Globus pallidus (tissue), 1 donor: ENCODE results near the gene TMEM145.
A peak's percentile ranks its signal among the peaks of the same experiment; 100 is the strongest.
"Not testable (repeated sequence)": the region's sequence is repeated elsewhere in the genome, so short reads cannot be mapped to it uniquely, and the experiment has no call there.

Experiments
- DNase-seq: peaks from one replicate; pipeline ENCODE4 v3.0.0-alpha.2; 2015; ENCODE audit warnings: low spot score

The TMEM145 gene

DNA sequence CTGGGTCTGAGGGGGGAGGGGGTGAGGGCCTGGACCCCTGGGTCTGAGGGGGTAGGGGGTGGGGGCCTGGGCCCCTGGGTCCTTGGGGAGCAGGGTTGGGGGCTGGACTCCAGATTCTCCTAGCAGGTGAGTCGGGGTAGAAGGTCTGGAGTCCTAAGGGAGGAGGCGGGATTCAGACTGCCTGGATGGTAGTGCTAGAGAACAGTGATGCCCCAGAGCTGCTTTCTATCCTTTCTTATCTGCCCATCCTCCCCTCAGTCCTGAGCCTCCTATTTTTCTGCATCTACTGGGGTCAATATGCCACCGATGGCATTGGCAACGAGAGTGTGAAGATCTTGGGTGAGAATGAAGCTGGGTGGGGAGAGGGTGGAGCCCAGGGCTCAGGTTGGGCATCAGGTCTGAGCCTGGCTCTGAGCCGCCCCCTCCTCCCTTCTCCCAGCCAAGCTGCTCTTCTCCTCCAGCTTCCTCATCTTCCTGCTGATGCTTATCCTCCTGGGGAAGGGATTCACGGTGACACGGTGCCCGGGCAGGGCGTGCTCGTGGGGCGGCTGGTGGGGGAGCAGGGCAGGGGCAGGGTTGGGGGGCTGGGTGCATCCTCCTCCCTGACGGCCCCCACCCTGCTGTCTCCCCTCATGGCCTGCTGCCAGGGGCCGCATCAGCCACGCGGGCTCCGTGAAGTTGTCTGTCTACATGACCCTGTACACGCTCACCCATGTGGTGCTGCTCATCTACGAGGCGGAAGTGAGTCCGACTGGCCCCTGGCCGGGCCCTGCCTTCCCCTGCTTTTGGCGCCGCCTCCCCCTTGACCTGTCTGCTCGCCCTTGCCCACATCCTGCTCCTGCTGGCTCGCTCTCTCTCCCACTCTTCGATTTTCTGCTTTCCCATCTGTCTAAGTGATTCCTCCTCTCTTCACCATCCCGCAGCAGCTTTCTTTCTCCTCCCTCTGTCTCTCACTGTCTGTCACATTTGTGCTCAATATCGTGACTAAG, 3.4 kb downstream of the TMEM145 start:
- DNase-seq: no peak

GRCh38 chr19:42317535-42317934, 4.4 kb downstream of the TMEM145 start:
- no peak for DNase-seq

GRCh38 chr19:42322305-42322704, 9.2 kb downstream of the TMEM145 start:
- no peak for DNase-seq

DNA sequence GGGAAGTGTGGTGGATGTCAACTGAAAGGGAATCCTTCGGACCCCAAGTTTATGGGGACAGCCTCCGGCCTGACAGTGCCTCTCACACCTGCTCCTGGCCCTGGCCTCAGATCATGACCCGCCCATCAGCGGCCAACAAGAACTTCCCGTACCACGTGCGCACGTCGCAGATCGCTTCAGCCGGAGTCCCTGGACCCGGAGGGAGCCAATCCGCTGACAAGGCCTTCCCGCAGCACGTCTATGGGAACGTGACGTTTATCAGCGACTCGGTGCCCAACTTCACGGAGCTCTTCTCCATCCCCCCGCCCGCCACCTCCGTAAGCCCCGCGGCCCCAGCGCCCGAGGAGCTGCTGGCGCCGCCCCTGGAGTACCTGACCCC, 10.4 kb downstream of the TMEM145 start:
- DNase-seq: no peak

DNA sequence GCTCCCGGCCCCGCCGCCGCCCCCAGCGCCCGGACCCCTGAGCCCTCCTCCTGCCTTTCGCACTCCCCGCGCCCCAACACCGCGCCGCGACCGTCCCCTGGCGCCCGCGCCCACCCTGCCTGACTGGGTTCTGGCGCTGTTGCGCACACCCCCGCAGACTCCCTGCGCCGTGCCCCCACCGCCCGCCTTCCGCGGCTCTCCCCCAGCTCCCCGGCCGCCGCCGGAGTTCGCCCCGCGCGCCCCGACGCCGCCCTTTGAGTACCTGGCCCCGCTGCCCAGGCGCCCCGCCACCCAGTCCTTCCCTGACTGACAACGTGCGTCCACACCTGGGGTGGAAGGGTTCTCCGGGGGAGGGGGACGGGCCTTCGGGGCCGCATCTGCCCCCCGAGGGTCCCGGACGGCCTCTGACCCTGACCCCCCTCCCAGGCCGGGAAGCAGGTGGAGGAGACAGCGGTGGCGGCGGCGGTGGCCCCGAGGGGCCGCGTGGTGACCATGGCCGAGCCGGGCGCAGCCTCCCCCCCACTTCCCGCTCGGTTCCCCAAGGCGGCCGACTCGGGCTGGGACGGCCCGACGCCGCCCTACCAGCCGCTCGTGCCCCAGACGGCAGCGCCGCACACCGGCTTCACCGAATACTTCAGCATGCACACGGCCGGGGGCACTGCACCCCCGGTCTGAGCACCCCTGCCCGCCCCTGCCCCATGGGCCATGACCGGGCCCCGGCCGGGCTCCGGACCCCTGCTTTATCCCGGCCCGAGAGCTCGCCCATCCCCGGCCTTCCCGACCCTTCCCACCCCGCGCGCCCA, 10.9 kb downstream of the TMEM145 start:
- no peak for DNase-seq

GRCh38 chr19:42324655-42325307, 11.7 kb downstream of the TMEM145 start:
- no peak for DNase-seq

- DNase-seq: peak; percentile 99
These were observed 12.3 kb downstream of the TMEM145 start, which contains the start of gene MEGF8 for GRCh38 chr19:42325308-42325895. Gene MEGF8 (plus strand): TSS chr19:42325635. CDS start chr19:42326244, 609 bp downstream.

DNA sequence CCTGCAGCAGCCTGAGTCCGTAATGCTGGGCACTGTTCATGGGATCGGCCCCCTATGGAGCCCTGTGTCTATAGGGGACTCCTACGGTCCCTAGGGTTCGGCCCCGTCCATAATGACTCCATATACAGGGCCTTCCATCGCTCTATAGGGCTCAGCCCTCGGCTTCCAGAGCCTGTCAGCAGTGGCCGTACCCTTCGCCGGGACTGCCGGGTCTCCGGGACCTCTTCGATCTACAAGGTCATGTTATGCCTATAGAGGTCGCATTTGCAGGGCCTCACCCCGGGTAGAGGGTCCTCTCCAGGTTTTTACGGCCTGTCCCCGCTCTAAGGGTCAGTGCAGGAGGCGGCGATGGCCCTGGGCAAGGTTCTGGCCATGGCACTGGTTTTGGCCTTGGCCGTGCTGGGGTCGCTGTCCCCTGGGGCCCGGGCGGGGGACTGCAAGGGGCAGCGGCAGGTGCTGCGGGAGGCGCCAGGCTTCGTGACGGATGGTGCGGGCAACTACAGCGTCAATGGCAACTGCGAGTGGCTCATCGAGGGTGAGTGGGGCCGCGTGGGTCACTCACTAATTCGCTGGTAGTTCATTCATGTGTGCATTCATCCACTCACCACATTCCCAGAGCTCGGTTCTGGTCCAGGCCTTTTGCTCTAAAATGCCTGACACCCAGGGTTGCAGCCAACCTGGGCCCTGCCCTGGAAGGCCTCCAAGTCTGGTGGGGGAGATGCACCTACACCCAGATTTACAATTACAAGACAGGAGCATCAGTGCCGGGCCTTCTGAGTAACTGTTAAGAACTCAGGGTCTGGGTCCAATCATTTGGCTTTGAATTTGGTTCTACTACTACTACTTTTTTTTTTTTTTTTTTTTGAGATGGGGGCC, 13.0 kb downstream of the TMEM145 start:
- no peak for DNase-seq

- no peak for DNase-seq
These were observed 13.9 kb downstream of the TMEM145 start for GRCh38 chr19:42326969-42327368.

GRCh38 chr19:42327381-42327780, 14.3 kb downstream of the TMEM145 start:
- DNase-seq: no peak

DNA sequence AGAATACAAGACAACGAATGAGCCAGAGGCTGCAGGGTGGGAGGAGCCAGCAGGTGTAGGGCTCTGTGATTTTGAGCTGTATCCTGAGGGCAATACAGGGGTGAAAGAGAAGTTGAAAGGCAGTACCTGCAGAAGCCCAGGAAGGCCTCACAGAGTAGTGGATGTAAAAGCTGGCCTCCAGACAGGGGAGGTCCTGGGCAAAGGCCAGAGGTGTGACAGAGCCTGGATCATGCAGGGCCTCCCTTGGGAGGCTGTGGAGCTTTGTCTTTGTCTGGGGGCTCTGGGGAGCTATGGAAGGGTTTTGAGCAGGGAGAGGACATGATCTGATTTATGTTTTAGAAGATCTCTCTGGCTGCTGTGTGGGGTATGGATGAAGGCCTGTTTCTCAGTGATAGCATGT, 15.0 kb downstream of the TMEM145 start:
- DNase-seq: no peak

DNA sequence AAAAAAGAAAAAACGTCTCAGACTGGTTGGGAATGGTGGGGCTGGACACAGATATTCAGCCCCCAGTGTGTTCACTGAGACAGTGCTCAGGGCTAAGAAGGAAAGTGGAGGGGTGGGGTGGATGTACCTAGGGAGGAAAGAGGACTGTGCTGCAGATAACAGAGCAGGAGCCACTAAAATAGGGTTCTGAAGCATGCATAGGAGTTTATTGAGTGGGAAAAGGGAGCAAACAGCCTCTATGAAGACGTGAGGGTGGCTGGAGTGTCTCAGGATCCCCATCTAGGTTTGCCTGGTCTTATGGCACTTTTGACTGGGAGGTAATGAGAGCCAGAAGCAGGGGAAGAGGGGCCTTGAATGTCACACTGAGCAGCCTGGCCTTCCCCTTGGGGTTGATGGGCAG, 15.7 kb downstream of the TMEM145 start:
- DNase-seq: no peak

GRCh38 chr19:42330241-42330711, 17.2 kb downstream of the TMEM145 start:
- DNase-seq: no peak

GRCh38 chr19:42331333-42331732, 18.2 kb downstream of the TMEM145 start:
- DNase-seq: not testable (repeated sequence)

- DNase-seq: no peak
These were observed 18.9 kb downstream of the TMEM145 start for GRCh38 chr19:42332059-42332458.

DNA sequence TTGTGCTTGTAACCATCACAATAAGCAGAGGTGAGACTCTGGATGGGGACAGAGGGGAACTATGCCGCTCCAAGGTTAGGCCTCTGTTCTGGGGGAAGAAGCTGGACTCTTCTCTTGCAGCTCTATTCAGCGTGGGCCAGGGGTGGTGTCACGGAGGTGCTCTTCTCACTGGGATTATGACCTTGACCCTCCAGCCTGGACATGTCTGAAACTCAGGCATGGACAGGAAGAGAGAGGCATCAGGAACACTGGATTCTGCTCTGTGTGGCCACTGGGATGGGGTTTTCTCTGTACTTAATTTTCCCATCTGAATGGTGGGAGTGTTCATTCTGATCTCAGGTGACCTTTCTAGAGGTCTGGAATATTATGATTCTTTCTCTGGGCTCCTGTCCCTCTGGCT, 19.9 kb downstream of the TMEM145 start:
- no peak for DNase-seq

GRCh38 chr19:42333975-42334696, 21.0 kb downstream of the TMEM145 start:
- DNase-seq: no peak

GRCh38 chr19:42334697-42335373, 21.7 kb downstream of the TMEM145 start:
- DNase-seq: no peak

GRCh38 chr19:42335374-42335936, 22.3 kb downstream of the TMEM145 start:
- DNase-seq: no peak
